Measurements from ENCODE around the gene TCP11X1.
"Not testable (repeated sequence)": the region's sequence is repeated elsewhere in the genome, so short reads cannot be mapped to it uniquely, and the experiment has no call there.

The TCP11X1 gene

GRCh38 chrX:102214986-102215385, at the start of gene TCP11X1:
Gene TCP11X1 (plus strand): TSS chrX:102215301.
- not testable (repeated sequence) for DNase-seq (ENCODE audit: low read depth)

- no peak for DNase-seq (ENCODE audit: low read depth)
These were observed 29.0 kb upstream of the TCP11X1 start for GRCh38 chrX:102185967-102186720.

GRCh38 chrX:102207940-102208339, 7.2 kb upstream of the TCP11X1 start:
- DNase-seq (ENCODE audit: low read depth): not testable (repeated sequence)

GRCh38 chrX:102216497-102216896, 1.4 kb downstream of the TCP11X1 start:
- DNase-seq (ENCODE audit: low read depth): not testable (repeated sequence)

GRCh38 chrX:102235678-102236077, 20.6 kb downstream of the TCP11X1 start:
- DNase-seq (ENCODE audit: low read depth): not testable (repeated sequence)

GRCh38 chrX:102240265-102240664, 25.2 kb downstream of the TCP11X1 start:
- not testable (repeated sequence) for DNase-seq (ENCODE audit: low read depth)

GRCh38 chrX:102246893-102247292, 31.8 kb downstream of the TCP11X1 start, which contains the start of gene NXF2:
Gene NXF2 (plus strand): TSS chrX:102247167. CDS start chrX:102307079, 59,912 bp downstream.
- DNase-seq (ENCODE audit: low read depth): not testable (repeated sequence)

GRCh38 chrX:102272231-102272630, 57.1 kb downstream of the TCP11X1 start:
- DNase-seq (ENCODE audit: low read depth): not testable (repeated sequence)

All from stimulated activated CD8-positive, alpha-beta memory T cell treated with anti-CD3 and anti-CD28 coated beads, Interleukin-12 subunit alpha, Interleukin-12 subunit beta, amount 100 ng/mL, for 1 hour (primary cell).